Measurements from ENCODE around the gene ACOXL. TPM values are rescaled to one million over a fixed set of nuclear protein-coding genes. Genes with fewer than 3 reads are reported as not detected.

Gene ACOXL
- total and polyA plus RNA-seq, 2 of the 8 experiments (the other 6 are each of a cell fraction or from before 2014, with no cell fraction given), result 11.4 to 20.6 TPM

DNA sequence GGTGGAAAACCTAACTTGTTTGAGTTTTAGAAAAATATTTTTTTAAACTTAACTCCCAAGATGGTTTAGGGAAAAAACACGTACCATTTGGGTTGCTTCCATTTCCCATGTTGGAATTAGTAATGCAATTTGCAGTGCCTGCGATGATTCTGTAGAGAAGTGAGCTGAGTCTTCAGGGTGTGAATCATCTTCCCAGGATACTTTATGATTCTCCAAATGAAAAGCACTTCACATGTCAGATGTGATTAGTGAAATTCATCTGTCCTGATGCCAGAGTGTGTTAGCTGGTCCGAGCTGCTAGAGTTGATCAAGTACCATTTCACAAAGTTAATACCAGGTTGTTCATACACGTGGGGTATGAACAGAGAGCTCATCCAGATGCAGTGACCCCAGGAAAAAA, 59.1 kb downstream of the ACOXL start (continued):
- no peak for TF ChIP-seq SRF (IDR thresholded peaks at IDR 0.05; ENCODE audit: low read depth, low read length)
- no peak for TF ChIP-seq POU5F1 (IDR thresholded peaks at IDR 0.05; ENCODE audit: low read depth, low read length)
- no peak for TF ChIP-seq SP2 (IDR thresholded peaks at IDR 0.05; ENCODE audit: low read length)
